GM21515 (cell line): ENCODE measurements around the gene TGDS.

ENCODE experiments used
- ATAC-seq: cut with Tn5 transposase; IDR thresholded peaks from one replicate; pipeline ENCODE4 v1.9.1; 2021; ENCODE audit not compliant: unreplicated experiment

The TGDS gene

DNA sequence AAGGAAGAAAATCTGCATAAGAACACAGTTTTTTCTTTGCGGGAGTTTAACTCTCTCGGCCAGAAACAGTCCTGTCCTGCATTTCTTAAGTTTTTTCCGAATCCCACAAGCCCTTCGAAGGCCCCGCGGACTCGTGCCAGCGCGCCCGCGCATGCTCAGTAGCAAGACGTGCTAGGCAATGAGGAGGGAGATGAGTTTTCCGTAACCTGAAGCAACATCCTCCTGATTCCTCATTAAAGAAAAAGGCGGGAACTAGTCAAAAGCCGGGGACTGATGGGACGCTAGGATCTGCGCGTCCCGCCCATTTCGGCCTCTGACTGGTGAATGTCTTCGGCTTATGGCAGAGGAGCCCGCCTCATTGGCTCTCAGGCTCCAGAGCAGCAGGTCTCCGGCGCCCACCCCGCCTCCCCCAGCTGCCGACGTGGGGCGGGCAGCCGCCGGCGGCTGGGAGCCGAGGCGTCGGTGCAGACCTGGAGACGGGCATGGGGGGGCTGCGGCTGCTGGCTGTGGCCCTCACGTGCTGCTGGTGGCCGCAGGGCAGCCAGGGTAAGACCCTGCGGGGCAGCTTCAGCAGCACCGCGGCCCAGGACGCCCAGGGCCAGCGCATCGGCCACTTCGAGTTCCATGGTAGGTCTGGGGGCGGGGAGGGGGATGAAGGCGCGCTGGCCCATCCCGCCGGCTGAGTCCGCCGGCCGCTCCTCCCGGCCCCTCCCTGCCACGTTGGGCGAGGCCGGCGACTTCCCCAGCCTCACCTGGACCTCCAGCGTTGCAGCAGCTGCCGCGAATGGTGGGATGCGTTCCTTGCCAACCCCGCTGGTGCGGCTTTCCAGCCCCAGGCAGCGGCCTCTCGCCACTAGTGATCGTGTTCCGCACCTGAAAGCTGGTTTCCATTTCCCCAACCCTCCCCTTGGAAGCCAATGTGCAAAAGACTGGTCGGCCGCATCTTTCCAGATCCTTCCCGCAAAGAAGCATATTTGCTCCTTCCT, 5.8 kb upstream of the TGDS start, which contains the start of gene GPR180:
Gene GPR180, plus strand, starts transcription at position 412 of the 986 bp plus-strand sequence. Its CDS starts 71 bp downstream, at position 483.
- peak; percentile 99 for ATAC-seq

DNA sequence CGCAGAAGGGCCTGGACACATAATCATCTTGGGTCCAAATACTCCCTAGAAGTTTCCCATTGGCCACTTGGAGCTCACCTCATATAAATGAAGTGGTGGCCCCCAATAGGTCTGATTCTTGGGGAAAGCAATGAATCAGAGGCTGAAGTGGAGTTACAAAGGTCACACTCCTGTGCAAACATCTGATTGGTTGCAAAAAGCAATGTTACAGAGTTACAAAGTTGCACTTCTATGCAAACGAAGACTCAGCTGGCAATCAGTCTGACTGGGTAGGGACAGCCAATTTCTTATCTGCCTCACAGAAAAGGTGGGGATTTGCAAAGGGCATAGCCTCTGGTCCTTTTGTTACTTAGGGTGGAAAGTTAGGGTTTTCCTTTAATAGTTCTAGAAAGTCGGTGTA, 3.9 kb upstream of the TGDS start:
- no peak for ATAC-seq

DNA sequence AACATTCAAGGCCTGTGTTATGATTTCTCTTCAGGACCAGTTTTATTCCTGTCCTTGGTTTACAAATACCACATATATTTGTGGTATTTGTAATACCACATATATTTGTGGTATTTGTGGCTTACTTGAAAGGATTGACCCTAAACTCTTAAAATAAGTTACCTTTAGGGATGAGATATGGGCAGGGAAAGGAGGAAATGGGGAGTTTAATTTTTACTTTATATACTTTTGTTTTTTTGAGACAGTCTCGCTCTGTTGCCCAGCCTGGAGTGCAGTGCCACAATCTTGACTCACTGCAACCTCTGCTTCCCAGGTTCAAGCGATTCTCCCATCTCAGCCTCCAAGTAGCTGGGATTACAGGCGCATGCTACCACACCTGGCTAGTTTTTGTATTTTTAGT, 2.3 kb upstream of the TGDS start:
- ATAC-seq = no peak

DNA sequence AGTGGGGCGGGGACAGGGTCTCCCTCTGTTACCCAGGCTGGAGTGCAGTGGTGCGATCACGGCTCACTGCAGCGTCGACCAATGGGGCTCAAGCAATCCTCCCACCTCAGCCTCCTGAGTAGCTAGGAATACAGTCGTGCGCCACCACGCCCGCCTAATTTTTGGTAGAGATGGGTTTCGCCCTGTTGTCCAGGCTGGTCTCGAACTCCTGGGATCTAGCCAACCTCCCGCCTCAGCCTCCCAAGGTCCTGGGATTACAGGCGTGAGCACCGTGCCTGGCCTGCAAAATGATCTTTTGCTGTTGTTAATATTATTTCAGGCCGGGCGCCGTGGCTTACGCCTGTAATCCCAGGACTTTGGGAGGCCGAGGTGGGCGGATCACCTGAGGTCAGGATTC, 621 bp upstream of the TGDS start:
- no peak for ATAC-seq

DNA sequence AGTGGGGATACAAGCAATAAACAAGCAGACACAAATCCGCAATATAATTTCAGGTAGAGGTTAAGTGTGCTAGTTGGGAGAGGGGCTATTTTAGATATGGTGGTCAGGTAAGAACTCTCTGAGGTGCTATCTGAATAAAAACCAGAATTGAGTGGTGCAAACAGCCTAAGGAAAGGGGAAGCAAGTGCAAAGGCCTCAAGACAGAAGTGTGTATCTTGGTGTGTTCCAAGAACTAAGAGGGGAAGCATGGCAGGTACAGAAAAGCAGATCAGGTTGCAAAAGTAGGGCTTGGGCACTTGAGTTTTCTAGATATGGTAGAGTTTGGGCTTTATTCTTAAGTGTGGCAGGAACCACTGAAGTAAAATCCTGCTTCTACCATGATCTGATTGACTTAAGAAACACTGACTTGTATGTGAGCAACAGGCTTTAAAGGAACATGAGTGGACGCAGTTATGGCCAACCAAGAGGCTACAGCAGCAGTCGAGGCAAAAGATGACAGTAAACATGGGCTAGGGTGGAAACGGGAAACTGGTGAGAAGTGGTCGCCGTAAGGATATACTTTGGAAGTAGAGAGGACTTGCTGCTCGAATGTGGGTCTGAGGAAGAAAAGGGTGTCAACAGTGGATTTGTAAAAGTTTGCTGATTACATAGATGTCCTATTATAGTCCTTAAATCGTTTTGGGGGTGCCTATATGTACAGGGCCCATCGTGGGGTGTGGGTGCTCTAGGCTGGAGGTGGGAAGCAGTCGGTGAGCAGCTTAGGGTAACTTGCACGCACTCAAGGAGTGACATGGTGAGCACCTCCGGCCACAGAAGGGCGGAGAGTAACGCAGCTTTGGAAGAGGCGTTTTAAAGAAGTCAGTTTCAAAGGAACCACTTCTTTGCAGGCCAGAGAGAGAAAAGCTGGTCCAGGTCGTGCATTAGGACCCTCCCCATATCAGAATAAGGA, 677 bp downstream of the TGDS start:
- peak; percentile 61 for ATAC-seq

DNA sequence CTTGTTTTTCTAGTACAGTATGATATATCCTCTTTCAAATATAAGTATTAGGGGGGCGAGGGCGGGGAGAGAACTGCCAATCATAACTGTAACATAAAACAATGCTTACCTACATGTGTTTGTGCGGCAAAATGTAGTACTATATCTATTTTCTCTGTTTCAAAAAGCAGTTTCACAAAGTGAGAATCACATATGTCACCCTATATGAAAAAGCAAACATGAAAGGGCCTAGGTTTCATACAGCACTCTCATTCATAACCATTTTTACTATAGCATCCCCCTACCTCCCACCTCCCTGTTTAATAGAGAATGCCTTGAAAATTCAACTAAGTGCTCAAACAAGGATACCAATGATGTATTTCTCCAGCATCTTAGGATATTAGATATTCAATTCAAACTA, 5.2 kb downstream of the TGDS start:
- no peak for ATAC-seq

DNA sequence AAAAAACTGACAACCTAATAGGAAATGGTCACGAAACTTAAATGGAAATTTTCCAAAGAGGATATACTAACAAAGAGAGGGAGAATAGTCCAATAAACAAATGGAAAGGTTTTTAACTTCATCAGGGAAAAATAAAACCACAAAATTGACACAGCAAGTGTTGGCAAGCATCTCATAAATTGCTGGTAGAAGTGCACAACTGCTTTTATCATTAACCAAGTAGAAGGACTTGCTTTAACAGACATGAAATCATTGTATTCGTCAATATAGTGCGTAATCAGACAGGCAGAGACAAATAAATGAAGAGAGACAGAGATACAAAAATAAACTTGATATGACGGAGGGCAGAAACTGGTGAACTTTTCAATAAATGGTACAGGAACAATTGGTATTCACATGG, 7.4 kb downstream of the TGDS start:
- ATAC-seq = no peak

DNA sequence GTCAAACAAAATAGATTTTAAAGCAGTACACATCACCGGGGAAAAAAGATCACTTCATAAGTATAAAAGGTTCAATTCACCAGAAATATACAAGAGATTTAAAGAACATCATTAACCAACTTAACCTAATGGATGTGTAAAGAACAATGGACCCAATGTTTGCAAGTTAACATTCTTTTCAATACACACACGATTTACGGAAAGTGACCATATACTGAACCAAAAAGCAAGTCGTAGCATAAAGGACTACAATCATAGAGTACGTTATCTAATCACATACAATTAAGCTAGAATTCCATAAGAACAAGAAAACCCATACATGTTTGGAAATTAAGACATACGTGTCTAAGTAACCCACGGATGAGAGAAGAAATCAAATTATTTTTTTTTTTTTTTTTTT, 9.6 kb downstream of the TGDS start:
- ATAC-seq = no peak

DNA sequence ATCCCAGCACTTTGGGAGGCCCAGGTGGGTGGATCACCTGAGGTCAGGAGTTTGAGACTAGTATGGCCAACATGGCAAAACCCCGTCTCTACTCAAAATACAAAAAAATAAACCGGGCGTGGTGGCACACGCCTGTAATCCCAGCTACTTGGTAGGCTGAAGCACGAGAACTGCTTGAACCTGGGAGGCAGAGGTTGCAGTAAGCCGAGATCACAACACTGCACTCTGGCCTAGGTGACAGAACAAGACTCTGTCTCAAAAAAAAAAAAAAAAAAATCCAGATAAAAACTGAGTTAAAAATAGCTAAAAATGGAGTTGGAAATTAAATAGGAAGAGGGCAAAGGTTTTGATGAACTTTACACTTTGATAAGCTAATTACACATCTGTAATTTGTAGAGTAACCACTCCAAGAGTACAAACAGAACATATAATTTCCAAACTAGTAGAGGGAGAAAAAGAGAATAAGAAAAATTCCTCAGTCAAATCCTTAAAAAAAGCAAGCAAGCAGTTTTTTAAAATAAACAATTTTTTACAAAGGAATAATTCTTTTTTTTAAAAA, 10.3 kb downstream of the TGDS start:
- ATAC-seq = no peak

DNA sequence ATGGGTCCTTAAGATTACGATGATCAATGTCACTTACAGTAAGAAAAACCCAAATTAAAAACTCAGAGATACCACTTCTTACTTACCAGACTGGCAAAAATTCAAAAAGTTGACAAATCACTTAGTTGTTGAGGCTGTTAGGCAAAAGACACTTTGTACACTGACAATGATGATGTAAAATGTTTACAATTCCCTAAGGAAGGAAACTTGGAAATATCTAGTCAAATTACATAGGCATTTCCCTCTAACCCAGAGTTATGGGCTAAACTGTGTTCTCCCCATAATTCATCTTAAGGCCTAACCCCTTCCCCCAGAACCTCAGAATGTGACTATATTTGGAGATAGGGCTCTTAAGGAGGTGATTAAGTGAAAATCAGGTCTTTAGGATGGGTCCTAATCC, 12.0 kb downstream of the TGDS start:
- ATAC-seq = no peak

DNA sequence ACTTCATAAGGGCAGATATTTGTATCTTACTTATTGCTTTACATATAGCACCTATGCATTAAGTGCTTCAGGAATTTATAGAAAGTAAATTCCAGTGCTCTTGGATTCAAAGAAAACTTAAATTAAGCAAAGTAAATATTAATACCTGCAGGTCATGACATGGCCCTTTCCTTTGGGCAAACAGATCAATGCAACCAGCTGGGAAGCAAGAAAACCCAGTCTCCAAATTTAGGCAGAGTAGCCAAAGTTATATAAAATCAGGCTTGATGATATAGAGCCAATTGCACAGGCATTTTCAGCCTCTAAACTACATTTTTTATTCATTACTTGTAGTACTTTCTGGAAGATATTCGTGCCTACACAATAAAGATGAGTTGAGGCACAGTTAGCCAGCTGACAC, 16.9 kb downstream of the TGDS start:
- no peak for ATAC-seq

DNA sequence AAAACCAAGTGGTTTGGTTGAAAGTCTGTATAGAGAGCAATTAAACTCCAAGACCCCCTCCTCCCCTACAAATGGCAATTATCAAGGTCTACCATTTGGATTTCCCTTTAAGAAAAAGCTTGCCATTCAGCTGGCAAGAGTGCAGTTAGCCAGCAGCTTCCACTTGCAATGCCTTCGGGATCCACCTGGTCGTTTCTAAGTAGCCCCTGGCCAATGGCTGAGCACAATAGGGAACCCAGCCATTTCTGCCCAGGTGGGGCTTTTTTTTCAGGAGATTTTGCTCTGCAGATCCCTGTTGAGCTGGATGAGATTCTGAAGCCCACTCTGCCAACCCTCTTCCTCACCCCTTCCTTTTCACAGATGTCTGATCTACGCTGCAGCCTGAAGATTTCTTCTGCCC, 26.3 kb downstream of the TGDS start:
- no peak for ATAC-seq

DNA sequence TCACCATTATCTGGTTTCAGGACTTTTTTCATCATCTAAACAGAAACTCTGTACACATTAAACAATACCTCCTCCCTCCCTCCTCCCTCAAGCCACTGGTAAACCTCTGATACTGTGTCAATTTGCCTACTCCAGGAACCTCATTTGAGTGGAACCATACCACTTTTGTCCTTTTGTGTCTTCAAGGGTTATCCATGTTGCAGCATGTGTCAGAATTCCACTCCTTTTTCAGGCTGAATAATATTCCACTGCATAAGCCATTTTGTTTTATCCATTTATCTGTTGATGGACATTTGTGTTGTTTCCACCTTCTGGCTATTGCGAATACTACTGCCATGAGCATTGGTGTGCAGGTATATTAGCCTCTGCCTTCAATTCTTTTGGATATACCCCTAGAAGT, 27.5 kb downstream of the TGDS start:
- ATAC-seq = no peak

DNA sequence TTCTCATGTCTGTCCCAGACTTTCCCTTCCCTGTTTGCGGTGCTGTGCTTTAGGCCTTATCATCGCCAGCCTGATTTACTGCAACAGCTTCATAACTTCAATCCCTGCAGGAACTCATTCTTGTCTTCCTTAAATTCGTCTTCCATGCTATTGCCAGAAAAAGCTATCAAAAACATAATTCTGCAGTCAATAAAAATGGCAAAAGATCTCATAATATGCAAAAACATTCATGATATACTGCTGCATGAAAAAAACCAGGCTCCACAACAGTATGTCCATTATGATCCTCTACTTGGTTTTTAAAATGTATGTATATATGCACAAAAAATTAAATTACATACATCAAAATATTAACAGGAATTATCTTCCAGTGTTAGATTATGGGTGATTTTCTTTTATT, 28.4 kb downstream of the TGDS start:
- ATAC-seq = no peak

DNA sequence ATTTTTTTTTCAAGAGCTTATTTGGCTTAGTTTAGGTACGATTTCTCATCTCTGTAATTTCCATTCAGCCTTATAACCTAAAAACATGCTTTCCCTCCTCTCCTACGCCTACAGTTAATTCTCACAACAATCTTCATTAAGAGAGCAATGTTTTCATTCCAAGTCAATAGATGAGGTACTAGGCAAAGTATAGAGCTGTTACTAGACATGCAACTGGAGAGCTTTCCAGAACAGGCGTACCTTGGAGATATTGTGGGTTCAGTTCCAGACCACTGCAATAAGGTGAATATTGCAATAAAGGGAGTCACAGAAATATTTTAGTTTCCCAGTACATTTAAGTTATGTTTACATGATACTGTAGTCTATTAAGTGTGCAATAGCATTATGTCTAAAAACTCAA, 34.8 kb downstream of the TGDS start:
- ATAC-seq = no peak

DNA sequence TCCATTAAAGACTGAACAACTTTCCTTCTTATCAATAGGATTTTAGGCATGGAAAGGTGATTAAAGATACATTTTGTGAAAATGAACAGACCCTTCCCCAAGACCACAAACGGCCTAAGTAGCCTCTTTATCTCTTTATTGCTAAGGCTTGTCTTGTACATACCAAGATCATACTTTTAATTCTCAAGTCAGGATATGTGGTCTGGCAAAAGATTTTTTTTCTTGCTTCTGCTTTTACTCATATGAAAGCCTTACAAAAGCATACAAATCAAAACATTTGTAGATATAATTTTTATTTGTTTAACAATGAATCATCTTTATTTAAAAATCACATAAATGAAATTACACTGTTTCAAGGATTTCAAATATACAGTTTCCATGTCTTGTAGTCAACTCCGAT, 35.8 kb downstream of the TGDS start:
- ATAC-seq = no peak

DNA sequence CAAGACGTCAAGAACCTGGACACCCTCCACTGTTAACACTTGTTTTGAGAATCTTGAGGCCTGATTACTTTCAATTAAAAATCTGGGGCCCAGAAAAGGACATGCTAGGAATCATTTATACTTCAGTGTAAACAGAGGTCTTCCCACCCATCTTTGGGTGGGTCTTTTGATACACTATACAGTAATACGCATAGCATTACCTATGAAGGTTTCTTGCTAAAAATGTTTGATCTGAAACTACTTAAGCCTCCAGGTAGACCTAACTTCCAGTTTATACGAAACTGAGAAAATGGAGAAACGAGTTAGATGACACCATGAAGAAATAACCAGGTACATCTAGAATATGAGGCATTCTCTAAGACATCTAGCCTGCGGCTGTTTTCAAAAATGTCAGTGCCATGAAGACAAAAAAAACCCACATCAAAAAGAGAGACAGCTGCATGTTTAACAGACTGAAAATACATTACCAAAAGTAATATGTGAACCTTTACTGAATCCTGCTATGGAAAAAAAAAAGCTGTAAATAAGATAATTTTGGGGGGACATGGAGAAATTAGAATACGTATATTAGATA, 36.6 kb downstream of the TGDS start:
- ATAC-seq = no peak

DNA sequence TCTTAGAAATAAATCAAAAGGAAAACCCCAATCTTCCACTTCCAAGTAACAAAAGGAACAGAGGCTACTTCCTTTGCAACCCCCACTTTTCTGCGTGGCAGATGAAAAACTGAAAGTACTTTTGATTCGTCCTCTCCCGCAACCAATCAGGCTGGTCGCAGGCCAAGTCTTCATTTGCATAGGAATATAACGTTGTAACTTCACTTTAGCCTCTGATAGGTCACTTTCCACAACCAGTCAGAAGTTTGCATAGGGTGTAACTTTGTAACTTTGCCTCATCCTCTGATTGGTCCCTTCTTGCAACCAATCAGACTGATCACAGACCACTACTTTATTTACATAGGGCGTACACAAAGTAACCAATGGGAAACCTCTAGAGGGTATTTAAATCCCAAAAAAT, 37.2 kb downstream of the TGDS start:
- no peak for ATAC-seq

DNA sequence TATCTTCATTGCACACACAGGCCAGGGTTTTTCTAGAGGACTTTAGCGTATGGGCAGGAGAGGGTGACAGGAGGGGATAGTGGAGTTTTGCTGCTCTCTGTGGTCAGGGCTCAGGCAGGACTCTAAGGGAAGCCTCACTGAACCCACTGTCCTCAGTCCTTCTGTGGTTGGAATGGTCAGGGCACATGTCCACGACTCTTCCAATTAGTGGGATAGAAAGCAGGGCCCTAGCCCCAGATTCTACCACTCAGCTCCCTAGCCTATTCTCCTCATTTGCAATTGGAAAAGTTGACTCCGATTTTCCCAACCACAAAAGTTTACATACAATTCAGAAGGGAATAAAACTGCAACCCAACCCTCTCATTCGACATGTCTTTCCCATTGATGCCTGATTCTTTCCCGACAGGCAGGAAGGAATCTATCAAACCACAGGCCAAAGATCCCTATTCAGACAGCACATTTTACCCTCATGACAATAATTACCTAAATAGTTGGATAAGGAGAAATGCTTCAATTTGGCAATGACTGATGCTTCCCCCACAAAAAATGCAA, 38.2 kb downstream of the TGDS start:
- ATAC-seq = no peak

DNA sequence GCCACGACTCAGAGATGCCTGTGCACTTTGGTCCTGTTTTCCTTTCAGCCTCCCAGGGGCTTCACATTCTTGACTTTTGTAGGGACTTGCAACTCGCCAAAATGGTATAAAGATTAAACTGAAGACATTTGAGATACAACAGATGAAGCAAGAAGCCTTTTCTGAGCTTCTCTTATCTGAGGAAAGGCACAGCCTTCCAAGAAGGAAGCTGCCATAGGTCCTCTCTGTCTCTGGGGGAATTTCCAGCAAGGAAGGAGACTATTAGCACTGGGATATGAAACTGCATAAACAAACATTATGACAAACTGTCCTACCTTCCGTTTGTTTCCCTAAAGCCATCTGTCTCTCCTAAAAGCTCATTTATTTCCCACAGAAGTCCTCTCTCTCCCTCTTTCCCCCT, 39.3 kb downstream of the TGDS start:
- no peak for ATAC-seq

DNA sequence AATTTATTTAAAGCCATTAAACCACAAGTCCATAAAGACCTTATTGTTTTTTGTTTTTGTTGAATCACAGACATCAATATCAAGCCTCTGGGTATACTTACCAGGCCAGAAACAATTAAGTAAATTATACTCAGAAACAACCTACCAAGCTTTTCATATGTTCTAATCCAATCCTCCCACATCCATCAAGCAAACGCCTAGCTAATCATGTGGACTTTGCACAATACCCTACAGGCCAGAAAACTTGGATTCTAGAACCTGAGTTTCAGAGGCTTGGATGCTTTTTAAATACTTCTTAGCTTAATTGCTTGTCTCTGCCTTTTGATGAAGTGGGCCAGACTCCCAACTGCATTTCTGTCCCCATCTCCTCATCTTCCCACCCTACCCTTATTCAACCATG, 39.9 kb downstream of the TGDS start:
- ATAC-seq = no peak
